Heart left ventricle (tissue), 13 donors: ENCODE results near the gene EYA4.

Experiments
- POLR2A ChIP-seq, 2 donors: fragments of 450-650 bp; IDR thresholded peaks; one replicate each; pipeline ENCODE4 v1.6.1; 2017; ENCODE audit warnings: antibody characterized with exemption in 2 of 2, mild to moderate bottlenecking in 2 of 2, moderate library complexity in 2 of 2
- TF ChIP-seq, protein P1 (sequence below), 12 donors: fragments of 200-600 bp; sonication (generic) in 4 of 12; IDR thresholded peaks; one replicate each; pipeline versions ENCODE4 v1.5.0 to v1.8.0; 2018 to 2022; ENCODE audit warnings: antibody characterized with exemption in 12 of 12, mild to moderate bottlenecking in 5 of 12
- donor health status: ischemic (EF 13 %, LVEDD 7.1; RV severe dilation, severe dysfunction).
- donor health status: DM: no; HTN: yes; CAD: no.
- donor health status: DM: no; HTN: no; CAD: no.
- donor health status: ischemic (EF 25% LVEDD 6.9; RV normal size, moderate dysfunction).
- donor health status: ischemic (EF 25% LVEDD 5.7; RV mildly dilated, moderate dysfunction).
- donor health status: ischemic (EF 35%, LVEDD 5.7; RV mildly dilated, moderate dysfunction).
- donor health status: nonischemic (EF 11% LVEDD 7.7; RV severe dilation, severe dysfunction).
- donor health status: DM: yes; HTN: yes; CAD: no.
- donor health status: PGD.
- donor health status: ischemic (EF 29% LVEDD 5.4; RV normal size, mild dysfunction).
- donor health status: nonischemic (EF 23%, LVEDD 6.1; RV moderate dilation, normal function).

- TF ChIP-seq, protein P1, sequence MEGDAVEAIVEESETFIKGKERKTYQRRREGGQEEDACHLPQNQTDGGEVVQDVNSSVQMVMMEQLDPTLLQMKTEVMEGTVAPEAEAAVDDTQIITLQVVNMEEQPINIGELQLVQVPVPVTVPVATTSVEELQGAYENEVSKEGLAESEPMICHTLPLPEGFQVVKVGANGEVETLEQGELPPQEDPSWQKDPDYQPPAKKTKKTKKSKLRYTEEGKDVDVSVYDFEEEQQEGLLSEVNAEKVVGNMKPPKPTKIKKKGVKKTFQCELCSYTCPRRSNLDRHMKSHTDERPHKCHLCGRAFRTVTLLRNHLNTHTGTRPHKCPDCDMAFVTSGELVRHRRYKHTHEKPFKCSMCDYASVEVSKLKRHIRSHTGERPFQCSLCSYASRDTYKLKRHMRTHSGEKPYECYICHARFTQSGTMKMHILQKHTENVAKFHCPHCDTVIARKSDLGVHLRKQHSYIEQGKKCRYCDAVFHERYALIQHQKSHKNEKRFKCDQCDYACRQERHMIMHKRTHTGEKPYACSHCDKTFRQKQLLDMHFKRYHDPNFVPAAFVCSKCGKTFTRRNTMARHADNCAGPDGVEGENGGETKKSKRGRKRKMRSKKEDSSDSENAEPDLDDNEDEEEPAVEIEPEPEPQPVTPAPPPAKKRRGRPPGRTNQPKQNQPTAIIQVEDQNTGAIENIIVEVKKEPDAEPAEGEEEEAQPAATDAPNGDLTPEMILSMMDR (IDR thresholded peaks at IDR 0.05): no peak
- TF ChIP-seq POLR2A (IDR thresholded peaks at IDR 0.05): no peak
Observed at GRCh38 chr6:133362813-133363212, 121.7 kb downstream of the EYA4 start.
